GM19025 (cell line): Measurements from ENCODE around the gene PSD2.

Experiments used
- ATAC-seq: cut with Tn5 transposase; IDR thresholded peaks from one replicate; pipeline ENCODE4 v1.9.1; 2021; ENCODE audit warnings: mild to moderate bottlenecking, low read depth, moderate library complexity; ENCODE audit not compliant: unreplicated experiment

The PSD2 gene

DNA sequence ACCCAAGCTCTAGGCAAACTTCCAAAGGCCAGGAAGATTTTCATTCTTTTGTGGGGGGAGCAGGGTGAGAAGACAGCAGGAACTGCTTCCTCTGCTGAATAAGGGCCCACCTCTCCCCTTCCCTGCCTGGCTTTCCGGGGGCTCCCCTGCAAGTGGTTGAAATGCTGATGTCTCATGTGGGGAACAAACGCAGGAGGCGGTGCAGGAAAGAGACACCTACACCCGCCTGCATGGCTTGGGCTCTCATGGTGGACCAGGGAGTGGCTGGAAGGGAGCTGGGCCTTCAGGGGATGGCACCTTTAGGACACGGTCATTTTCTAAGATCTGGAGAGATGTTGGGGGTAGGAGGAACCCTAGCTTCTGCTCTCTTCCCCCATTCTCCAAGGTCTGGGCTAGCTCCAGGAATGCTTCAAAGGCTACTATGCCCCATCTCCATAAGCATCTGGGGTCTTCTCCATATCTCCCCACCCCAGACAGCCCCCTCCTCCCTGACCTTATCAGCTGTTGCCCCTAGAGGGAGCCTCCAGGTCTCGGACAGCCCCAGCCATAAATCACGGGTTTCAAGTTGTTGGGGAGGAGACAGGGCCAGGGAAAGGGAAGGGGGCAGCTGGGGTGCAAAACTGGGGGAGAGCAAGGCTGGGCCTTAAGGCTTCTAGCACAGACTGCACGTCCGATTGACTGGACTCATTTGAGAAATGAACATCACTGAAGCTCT, 76.6 kb downstream of the PSD2 start:
- no peak for ATAC-seq

DNA sequence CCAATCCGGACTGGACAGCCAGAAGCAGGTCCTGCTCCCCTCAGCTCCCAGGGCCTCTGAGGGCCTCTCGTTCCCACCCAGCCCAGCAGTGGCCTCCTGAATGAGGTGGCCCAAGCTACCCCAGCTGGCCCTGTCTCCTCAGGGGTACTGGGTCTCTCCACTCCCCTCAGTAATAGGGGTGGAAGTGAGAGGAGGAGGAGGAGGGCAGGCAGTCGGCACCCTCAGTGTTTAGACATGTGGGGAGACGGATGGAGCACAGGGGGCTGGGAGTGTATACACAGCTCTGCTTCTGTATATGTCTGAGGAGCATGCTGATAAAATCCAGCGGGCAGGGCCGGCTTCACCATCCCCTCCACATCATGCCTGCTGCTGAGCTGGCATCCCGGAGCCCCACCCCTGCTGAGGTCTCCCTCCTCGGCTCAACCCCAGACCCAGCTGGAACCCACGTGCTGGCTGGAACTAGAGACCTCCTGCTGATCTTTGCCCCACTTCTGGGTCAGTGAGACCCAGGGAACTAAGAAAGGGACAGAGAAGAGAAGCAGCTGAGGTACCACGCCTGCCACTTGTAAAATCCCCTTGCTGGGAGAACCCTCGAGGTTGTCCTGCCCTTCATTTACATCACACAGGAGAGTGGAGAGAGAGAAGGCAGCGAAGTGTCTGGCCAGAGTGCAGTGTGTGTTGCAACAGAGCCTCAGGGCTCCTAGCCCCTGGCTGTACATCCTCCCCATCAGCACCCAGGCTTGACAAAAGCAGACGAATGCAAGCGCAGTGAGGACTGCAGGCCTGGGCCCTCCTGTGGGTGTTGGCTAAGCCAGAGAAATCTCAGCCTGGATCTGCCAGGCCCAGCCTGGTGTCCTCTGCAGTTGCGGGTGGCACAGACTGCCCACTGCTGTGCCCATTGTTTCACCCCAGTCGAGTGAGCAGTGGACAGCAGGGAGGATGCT, 77.5 kb downstream of the PSD2 start:
- no peak for ATAC-seq

DNA sequence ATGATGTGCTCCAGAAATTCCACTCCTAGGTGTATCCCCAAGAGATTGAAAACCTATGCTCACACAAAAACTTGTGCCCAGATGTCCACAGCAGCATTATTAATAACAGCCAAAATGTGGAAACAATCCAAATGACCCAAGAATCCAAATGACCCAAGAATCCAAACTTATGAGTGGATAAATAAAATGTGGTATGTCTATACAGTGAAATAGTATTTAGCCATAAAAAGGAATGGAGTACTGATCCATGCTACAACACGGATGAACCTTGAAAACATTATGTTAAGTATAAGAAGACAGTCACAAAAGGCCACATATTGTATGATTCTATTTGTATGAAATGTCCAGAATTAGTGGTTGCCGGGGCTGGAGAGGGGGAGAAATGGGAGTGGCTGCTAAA, 80.3 kb downstream of the PSD2 start:
- no peak for ATAC-seq

DNA sequence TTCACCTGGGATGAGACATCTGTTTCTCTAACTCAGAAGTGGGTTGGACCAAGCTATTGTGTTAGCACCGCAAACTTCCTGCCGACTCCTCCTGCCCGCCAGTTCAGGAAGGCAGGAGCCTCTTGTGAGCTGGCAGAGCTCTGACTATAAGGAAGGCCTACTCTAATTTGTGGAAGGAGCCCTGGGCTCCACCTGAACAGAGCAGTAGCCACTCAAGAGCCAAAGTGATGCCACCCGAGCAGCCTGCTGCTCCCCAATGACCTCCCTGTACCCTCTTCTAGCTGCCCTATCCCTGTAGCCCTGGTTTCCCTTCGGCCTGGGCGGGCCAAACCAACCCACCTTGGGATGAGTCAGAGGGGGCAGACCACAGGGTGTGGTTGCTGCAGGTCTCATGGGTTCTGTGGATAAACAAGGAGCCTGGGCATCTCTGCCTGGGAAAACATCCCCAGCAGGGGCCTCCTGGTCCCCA, 81.6 kb downstream of the PSD2 start:
- no peak for ATAC-seq

DNA sequence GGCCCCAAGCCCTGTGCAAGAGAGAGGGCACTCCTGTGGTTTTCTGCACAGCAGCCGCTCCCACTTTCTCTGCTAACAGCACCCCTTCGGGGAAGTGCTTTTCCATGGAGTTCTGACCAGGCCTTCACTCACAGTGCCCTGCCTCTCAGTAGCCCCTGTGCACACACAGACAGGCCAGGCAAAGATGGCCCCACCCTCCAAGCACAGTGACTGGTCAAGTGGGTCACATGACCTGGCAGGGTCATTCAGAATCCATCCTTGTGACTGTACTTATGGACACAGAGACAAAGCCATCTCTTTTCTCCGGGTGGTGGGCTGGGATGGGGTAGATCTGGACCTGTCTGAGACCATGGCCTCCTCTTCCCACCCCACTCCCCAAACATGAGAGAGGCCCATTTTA, 82.5 kb downstream of the PSD2 start:
- no peak for ATAC-seq

DNA sequence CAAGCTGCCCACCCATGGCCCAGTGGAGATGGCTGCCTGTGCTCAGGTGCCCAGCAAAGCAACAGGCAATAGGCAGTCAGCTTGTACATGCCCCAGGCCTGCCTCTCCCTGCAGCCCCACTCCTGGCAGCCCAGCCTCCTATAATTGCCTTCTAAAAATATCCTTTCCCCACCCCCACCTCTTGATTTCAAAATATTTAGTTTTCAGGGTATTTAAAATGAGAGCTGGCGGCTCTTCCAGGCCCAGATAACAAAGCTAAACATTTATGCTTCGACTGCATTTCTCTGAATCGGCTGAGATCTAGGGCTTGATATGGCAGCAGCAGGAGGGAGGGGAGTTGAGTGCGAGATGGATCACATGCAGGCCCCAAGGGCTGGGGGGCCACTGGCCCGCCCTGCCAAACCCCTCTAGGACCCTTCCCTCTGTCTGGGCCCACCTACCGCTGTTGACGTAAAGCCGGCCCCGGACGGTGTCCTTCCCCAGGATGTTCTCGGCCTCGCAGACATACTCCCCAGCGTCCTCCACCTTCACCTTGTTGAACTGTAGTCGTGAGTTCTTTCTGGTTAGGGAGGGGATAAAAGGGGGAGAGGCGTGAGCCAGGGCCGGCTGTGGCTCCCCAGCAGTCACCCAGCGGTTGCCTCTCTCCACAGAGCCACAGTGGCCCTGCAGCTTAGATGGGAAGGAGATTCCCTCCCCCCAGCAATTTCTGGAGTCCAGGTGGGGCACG, 85.0 kb downstream of the PSD2 start:
- ATAC-seq, result no peak

DNA sequence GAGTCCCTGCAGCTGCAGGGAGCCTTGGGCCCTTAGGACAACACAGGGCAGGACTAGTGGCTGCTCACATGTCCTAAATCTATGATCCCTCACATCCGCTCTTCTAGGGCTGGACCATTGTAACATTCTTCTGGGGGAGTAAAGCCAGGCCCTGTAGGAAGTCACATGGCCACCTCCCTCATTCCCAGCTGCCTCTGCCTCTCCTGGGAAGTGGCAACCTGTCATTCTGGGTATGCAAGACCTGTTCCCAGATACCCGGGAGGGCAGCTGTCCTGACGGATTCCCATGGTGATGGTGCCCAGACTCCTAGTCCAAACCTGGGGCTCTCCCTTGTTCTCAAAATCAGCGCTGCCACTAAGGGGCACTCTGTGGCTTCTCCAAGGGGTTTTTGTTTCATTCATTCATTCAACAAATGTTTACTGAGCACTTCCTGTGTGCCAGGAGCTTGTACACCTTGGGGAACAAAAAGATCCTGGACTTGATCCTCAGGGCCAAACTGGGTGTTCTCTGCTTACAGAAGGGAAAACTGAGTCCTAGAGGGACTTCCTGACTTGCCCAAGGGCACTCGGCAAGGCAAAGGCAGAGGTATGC, 85.6 kb downstream of the PSD2 start:
- no peak for ATAC-seq

DNA sequence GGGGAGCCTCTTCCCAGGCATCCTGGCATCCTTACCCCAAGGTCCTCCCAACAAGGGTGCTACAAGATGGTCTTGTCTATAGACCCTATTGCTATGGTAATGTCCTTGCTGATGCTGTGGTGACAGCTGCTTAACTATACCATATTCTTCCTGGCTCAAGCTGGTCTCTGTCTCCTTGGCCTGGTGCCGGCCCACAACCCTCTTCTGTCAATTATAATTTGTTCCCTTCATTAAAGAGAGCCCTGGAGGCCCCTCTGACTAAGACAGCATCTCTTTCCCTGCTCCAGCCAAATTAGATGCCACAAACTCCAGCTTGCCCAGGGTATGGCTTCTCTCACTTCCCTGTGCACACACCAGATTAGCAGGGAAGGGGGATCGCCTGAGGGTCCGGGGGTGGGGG, 86.7 kb downstream of the PSD2 start:
- no peak for ATAC-seq

DNA sequence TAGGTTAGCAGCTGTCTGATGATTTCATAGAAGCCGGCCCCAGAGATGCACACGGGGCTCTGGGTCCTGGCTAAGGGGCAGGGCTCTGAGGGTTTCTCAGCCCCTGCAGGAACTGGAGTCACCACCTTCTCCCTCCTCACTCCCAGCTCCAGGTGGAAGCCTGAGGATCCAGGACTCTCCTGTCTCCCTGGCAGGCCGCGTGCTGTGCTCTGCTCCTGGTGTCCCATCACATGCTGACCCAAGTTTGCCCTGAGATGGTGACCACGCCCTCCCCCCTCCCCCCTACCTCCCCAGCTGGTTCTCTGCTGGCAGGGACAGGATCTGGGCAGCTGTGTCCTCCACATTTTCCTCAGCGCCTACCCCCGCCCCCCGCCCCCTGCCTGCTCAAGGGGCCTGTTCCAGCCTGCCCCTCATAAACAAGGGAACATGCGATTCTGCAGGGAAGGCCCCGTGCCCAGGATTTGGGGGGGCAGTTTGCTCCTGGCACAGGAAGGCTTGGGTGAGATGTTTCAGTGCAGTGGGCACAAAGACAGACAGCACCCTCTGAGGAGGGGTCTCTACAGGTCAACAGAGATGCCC, 87.4 kb downstream of the PSD2 start:
- ATAC-seq, result no peak

DNA sequence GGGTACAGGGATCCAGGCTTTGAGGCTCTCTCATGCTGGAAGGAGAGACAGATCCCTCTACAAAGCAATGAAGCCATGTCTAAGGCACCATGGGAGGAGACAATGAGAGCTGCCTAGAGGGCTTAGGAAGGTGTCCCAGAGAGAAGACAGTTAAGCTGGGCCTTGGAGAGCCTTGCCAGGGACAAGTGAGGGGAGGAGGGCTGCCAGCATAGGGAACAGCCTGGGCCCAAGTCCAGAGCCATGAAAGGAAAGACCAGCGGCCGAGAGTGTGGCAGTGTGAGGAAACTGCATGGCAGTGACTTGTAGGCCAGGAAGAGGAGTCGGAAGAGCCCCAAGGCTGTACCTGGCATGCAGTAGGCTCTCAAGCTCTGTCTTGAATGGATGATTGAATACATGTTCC, 88.5 kb downstream of the PSD2 start:
- ATAC-seq, result no peak

DNA sequence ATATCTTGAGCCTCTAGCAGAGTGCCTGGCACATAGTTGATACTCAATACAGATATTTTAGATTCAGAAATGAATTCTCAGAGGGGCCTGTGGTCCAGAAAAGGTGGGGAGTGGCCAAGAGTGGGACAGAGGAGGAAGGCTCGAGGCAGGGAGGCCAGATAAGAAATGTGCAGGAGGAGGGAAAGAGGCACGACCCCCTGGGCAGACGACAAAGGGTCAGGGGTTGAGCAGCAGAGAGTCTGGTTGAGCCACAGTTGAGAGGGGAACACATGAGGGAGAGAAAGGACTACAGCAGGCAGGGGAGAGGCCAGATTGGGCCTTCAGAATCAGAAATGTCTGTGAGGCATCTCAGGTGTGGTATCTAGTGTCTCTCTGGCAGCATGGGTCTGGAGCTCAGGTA, 89.1 kb downstream of the PSD2 start:
- ATAC-seq, result no peak

DNA sequence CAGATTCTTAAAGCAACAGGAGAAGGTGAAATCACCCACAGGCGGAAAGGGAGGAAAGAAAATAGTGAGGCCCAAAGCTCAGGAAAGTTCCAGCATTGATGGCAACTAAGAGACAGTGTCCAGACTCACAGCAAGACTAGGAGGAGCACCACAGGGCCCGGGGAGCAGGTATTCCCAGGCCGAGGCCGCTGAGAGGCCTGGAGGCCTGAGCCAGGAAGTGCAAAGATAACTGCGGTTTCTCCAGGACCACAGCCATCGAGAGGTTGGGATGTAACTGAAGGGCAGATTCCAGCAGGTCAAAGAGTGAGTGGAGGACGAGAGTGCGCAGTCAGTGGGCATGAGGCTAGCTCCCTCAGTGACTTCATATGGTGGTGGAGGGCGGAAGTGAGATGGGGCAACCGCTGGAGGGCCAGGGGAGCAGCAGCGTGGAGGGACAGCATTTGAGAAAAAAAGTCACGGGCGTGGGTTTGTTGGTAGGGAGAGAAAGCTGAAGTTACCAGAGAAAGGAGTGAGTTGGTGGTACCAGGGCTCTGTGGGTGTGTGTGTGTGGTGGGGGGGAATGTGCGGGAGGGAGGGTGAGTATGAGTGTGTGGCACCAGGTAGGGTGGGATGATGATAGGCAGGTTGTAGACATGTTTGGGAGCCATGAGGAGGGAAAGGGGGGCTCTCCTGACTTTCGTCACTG, 89.7 kb downstream of the PSD2 start:
- no peak for ATAC-seq

DNA sequence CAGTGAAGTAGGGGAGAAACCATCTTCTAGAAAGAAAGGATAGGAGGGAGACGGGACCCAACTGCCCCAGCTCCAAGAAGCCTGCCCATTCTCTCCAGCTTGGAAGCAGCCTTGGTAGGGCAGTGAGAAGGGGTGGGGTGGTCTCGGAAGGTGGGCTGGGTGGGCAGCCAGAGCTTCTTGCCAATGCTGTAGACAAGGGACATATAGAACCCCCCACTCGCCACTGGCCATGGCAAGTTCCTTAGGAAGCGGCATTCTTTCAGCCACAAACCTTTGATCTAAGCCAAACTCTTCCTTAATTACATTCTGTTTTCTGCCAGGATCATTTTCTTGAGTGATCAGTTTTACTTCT, 90.2 kb downstream of the PSD2 start:
- no peak for ATAC-seq

DNA sequence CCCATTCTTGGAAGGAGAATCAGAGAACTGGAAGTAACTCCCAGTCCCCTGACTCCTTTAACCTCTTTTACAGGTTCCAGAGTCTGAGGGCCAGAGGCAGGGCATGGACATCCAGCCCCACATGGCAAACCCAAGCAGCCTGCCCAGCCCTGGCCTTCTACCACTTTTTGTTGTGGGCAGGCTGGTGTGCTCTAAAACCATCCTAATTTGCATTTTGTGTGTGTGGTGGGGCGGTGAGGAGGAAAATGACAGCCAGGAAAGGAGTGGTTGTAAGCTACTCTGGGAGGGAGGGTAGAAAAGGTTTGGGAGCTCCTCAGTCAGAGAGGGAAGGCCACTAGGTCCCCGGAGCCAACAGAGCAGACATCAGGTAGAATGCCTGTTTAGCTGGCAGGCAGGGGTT, 90.6 kb downstream of the PSD2 start:
- no peak for ATAC-seq

DNA sequence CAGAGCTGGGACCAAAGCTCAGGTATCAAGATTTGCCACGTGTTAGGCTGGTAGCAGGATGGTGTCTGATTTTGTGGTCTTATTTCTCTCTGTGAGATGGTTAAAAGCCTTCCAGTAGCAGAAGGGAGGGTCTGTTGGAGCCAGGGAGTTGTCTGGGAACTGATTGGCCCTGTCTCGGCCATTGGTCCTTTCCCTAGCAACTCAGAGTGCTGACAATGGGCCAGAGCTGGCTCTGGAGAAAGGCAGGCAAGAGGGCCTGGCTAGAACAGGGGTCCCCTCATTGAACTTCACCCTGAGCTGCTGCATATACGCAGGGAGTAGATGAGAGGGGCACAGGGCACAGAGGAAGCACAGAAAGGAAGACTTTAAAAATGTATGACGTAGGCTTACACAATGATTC, 92.8 kb downstream of the PSD2 start:
- ATAC-seq, result no peak

DNA sequence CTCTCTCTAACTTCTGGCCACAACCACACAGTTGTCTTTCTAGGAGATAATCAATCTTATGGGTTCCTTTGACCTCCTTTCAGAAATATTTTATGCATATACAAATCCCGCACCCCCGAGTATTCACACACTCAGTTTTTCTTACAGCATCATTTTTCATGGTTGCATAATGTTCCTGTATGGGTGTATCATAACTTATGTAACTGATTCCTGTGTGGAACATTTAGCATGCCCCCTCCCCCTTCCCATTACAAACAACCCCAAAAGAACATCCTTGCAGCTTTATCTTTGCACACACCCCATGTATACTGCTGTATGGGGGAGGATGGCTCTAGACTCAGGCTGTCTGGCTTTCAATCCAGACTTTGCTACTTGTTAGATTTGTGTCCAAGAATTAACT, 93.8 kb downstream of the PSD2 start:
- ATAC-seq, result no peak

DNA sequence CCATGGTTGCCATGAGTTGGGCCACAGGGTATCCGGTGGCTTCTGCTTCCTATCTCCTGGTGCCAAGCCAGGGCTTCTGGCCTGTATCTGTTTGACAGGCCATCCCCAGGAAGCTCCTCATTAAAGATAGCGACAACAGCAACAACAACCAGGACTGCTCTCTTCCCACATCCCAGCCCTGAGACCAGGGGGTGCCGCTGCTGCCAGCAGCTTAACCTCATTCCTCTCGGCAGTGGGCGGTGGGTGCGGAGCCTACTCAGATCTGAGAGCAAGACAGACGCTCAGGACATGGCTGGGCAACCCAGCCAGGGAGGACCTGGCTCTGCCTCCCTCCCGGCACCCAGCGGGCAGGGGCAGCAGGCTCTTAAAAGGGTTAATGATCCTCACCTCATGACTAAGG, 98.3 kb downstream of the PSD2 start:
- no peak for ATAC-seq
